EH (cell line): ENCODE measurements around the gene PACRG.

Source experiments
- DNase-seq: peaks from one replicate; pipeline ENCODE4 v3.0.0-alpha.2; 2015; ENCODE audit warnings: low read depth

PACRG gene

DNA sequence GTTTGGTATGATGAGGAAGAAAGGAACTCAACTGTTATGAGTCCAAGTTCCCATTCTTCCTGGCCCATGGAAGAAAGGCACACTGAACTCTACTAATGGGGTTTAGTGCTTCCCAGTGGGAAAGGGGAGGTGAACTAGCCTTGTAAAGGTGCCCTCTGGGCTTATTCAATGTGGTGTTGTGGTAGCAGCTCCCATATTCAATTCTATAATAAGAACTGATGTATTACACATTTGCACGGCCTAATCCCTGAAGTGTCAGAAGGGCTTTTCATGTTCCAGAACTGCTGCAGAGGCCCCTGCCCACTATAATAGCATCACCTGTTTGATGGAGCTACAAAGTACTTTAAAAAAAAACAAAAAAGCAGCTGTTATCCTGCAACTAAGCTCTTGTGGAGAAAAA lies 17.4 kb upstream of the PACRG start:
- DNase-seq, result no peak

- no peak for DNase-seq
Observed at GRCh38 chr6:162710936-162711335, 16.8 kb upstream of the PACRG start.

- DNase-seq, result no peak
Observed at GRCh38 chr6:162711376-162711775, 16.4 kb upstream of the PACRG start.

GRCh38 chr6:162712694-162713093 lies 15.1 kb upstream of the PACRG start:
- DNase-seq, result no peak

DNA sequence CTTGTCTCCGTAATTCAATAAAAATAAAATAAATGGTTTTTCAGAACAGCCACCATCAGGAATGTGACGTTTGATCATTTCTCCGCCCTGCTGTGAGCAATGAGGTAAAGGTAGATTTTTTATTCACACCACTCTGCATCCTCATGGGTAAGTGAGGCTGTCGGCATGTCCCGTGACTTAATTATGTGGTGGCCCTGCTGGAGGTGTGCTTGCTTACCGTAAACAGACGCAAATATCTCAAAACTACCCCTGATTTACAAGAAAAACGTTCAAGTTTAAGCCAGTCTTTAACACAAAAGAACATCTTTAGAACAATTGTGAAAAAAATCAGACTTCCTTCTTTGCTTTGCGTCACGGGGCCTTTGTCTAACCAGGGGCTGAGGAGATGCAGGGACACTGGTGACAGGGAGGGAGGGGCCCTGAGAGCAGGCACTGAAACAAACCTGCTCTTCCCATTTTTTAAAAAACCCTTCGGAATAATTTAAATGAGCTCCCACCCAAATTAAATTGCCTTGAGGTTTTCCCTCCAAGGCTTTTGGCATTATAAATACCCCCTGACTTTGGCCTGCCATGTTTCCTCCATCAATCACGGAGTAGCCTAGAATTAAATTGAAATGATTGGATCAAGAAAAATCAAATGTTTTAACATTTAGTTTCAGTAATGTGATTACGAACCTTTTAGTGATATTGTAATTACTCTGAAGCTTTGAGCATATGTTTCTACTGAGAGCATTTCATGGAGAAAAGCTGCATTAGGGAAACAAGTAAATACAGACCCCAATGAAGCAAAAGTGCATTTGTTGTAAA lies 13.6 kb upstream of the PACRG start:
- DNase-seq, result no peak

DNA sequence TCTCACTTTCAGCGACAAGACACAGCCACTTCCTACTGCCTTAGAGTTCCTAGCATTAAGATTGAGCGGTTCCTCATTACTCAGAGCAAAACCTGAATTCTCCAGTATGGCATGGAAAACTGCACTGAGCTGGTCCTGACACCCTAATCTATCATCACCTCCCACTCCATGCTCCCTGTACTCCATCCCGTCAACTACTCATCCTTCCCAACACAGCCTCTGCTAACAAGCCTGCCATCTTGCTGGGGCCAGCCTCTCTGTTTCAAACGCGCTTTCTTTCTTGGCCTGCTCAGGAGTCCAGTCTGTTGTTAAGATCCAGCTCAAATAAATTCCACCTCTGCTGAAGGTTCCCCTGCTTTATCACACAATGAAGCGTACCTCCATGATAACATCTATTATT lies 12.2 kb upstream of the PACRG start:
- no peak for DNase-seq

- DNase-seq, result no peak
Observed at GRCh38 chr6:162719528-162719927, 8.2 kb upstream of the PACRG start.

DNA sequence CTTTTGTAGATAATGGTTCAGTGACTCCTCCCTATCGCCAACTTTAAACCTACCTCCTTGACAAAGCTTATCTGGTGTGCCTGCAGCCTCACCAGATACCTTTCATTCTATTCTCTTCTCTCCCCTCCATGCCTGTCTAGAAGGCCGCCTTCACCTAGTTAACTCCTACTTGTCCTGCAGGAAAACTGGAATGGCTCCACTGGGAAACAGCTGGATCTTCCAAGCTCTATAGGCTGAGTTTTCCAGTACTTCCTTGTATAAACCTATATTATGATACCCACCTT lies 6.4 kb upstream of the PACRG start:
- DNase-seq, result no peak

- no peak for DNase-seq
Observed at GRCh38 chr6:162722226-162722625, 5.5 kb upstream of the PACRG start.

GRCh38 chr6:162722633-162723032 lies 5.1 kb upstream of the PACRG start:
- DNase-seq, result no peak

DNA sequence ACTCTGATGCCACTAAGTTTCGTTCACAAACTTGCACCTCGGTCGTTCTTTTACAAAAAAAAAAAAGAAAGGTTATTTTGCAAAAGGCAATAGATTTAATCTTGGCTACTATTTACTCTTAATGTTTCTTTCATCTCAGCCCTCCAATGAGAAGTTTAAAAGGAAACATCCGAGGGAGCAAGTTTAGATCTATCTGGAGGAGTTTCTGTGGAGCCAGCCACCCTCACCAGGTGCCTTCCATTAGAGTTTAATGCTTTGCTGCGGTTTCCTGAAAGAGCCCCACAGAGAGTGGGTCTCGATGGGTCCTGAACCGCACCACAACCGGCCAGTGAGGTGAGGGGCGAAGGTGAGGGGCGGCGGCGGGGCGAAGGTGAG lies 840 bp upstream of the PACRG start:
- DNase-seq, result no peak

DNA sequence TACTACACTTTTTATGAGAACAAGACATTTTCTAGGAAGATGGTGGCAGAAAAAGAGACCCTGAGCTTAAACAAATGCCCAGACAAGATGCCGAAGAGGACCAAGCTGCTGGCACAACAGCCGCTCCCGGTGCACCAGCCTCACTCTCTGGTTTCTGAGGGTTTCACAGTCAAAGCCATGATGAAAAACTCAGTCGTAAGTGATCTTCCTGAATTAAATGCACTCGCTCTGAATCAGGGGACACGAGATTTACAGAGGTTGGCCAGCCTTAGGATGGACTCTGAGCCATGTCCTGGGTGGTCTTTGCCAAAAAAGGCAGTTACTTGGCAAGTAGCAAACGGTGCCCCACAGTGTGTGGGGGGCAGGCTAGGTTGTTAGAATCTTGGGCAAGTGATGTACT lies 423 bp downstream of the PACRG start:
- DNase-seq, result no peak

DNA sequence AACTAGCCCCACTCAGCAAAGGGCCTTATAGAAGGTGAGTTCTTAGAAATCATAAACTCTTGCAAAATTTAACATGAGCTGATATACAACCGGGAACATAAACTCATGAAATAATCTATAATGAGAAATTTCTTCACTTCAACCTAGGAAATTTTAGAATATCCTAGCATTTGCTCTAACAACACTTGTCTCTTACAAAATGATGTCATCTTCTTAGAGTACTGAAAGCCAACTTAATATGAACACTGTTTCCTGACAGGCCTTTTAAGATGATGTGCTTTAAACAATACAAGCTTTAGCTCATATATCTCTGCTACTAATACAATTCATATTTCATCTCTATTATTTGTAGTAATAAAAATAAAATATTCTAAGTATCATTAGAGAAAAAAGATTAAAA lies 932 bp downstream of the PACRG start:
- no peak for DNase-seq

DNA sequence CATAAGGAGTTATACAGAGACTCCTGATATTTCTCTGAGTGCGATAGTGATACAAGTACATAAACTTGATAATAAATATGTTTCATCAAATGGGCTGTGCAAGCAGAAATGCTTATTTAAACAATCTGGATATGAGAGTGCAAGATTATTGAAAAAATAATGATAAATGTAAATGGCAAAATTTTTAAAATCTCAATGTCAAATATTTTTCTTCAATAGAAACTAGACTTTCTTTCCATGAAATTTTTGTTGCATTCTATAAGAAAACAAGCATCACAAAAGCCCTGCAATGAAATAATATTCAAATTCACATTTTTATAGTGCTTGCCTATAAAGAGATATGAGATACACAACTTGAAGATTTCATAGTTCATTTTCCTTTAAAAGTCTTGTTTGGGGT lies 2.7 kb downstream of the PACRG start:
- no peak for DNase-seq

DNA sequence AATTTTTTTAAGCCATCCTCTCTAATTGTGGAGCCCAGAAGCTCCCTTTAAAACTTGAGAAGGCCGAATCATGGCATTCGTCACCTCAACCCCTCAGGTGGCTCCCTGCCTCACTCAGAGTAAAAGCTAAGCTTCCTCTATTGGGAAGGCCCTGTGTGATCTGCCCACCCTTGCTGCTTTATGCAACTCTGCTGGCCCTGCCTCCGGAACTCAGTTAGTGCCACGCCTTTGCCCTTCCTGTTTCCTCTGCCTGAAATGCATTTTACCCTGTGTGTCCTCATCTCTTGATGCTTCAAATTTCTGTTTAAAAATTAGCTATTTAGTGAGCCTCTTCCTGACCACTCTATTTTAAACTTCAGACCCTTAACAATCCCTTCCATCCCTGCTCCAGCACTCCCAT lies 5.7 kb downstream of the PACRG start:
- no peak for DNase-seq

- no peak for DNase-seq
Observed at GRCh38 chr6:162736961-162737360, 9.2 kb downstream of the PACRG start.

DNA sequence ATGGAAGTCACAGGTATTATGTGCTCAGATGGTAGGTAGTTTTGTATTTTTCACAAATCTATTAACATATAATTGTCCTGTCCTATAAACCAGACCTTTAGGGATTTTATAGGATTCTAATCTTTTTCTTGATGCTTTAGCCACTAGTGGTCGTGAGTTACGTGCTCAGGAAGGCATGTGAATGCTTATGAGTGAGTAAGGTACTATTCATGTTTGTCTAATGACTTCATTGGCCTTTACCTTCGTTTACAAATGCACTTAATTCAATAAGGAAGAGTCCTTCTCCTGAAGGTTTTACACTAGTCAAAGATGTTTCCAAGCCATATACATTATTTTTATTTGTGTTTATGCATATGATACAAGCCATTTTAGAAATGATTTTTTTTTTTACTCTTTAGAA lies 23.0 kb downstream of the PACRG start:
- no peak for DNase-seq

DNA sequence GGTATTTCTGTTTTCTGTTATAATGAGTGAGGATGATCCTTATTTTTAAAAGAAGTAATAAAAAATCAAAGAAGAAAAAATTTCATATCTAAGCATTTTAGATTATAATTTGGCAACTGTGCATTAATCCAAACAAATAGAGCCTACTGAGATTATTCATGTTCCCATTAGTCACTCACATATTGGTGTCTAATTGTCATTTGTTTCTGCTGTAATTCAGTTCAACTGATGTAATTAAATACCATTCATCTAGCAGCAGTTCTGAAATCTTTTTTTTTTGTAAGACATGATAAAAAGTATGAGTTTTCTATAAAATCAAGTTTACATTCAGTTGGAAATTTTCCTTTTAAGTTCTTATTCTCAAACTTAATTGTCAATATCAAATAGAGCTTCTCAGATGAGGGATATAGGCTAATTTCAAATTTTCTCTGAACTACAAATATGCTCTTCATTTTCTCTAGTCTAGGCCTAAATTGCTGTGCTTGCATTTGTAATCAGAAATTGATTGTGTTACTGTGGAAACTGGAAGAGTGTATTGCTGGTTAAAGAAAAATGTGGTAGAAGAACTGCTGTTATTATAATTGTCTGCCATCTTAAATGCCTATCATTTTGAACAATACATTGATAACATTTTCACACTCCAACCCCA lies 23.6 kb downstream of the PACRG start:
- no peak for DNase-seq

GRCh38 chr6:162753775-162754174 lies 26.0 kb downstream of the PACRG start:
- no peak for DNase-seq

- DNase-seq, result no peak
Observed at GRCh38 chr6:162770136-162770535, 42.4 kb downstream of the PACRG start.

DNA sequence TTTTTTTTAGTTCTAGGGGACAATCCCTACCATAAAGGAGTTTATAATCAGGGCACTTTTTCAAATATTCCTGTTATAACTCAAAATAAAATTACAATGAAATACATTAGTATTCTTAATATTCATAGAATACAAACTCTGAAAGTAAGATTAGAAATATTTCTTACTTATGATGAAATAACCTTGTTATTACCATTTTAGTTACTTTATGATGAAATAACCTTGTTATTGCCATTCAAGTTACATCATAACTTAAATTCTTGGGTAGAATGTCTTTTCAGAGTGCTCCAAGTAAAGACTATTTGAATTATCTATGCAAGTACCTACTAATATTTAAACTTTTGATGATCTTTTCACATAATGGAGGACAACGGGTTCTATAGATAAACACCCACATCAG lies 43.2 kb downstream of the PACRG start:
- no peak for DNase-seq

GRCh38 chr6:162772466-162772865 lies 44.7 kb downstream of the PACRG start:
- DNase-seq, result no peak

DNA sequence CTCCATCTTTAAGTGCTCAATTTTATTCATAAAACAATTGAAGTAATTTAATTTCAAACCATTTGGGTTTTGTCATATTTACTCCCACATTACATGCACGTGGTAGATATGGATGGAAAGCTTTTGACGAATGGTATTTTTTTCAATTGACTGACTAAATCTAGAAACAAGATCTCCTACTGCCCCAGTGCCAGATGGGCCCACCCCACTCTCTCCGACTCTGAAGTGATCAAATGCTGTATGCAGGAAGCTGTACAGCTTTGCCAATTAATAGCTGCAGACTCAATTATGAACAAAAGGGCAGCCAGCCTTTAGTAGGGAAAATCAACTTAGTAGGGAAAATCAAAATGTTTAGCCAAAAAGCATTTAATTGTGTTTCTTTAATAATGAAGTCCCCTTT lies 46.2 kb downstream of the PACRG start:
- no peak for DNase-seq

DNA sequence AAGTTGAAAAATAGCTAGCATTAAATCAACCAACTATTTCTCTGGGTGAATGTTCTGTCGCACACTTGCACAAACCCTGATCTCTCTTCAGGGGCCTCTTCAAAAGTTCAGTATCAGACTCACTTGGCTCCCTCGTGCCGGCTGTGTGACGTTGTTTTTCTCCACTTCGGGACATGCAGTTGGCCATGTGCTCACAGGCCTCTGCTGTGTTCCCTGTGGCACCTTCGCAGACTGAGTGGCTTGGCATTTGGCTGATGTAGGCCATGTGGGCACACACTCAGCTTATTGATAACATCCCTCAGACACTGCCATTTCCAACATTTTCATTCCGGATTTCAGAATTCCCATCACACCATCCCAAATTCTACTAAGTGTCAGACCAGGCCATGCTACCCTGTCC lies 49.3 kb downstream of the PACRG start:
- DNase-seq, result no peak
